Activated CD8-positive, alpha-beta memory T cell treated with anti-CD3 and anti-CD28 coated beads, Interleukin-2, amount 50 U/mL, for 24 hours (primary cell): ENCODE results near the gene CDC45.

Experiments
- DNase-seq: peaks from one replicate; pipeline ENCODE4 v3.0.0-alpha.2; 2020; ENCODE audit errors: extremely low read depth

The CDC45 gene

DNA sequence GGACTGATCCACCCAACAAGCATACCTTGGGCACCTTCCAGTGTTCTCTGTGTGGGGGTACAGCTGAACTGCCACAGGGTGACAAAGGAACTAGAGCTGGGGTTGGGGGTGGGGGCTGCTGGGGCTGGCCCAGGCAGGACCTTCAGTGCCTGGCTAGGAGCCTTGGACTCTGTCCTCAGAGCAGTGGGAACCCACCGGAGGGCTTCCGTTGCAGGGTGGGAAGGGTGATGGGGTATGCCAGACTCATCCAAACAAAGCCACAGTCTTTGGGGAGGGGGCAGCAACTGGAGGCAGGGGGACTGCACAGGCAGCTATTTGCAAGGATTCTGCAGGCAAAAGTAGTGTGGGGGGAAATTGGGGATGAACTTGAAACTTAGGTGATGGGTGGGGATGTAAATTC, 80.2 kb downstream of the CDC45 start:
- no peak for DNase-seq

- DNase-seq: no peak
Measured at GRCh38 chr22:19565382-19566278, 85.9 kb downstream of the CDC45 start.

DNA sequence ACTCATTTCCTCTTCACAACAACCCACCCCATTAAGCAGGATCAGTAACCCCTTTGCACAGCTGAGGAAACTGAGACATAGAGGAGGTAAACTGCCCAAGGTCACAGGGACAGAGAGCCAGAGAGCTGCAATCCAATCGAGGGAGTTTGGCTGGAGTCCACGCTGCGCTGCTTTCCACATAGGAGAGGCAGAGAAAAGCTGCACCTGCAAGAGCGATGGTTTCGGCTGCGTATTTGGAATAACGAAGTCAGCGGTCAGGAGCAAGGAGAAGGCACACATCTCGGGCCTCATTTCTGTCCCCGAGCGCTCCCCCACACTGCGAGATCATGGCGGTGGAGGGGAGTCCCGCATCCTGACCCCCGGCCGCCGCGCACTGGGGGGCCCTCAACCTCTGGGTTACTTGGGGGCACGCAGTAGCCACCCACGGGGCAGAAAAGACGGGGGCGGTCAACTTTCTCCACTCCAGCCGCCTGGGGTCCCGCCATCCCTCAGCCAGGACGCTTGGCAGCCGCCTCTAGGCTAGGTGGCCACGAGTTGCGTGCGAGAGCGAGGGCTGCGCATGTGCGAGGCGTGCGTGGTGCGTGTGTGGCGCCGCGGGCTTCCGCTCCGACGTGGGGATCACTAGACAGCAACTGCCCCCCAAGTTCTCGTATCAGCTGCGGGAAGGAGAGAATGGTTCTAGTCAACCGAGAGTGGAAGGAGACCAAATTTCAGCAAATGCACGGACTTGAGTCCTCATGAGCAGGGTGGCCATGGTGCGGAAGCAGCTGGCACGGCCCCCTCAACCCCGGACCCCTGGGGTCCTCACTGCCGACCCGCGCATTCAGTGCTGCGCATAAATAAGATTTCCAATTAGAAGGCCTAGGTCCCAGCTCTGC, 86.8 kb downstream of the CDC45 start:
- DNase-seq: no peak

- DNase-seq: no peak
Measured at GRCh38 chr22:19567157-19568009, 87.7 kb downstream of the CDC45 start.

DNA sequence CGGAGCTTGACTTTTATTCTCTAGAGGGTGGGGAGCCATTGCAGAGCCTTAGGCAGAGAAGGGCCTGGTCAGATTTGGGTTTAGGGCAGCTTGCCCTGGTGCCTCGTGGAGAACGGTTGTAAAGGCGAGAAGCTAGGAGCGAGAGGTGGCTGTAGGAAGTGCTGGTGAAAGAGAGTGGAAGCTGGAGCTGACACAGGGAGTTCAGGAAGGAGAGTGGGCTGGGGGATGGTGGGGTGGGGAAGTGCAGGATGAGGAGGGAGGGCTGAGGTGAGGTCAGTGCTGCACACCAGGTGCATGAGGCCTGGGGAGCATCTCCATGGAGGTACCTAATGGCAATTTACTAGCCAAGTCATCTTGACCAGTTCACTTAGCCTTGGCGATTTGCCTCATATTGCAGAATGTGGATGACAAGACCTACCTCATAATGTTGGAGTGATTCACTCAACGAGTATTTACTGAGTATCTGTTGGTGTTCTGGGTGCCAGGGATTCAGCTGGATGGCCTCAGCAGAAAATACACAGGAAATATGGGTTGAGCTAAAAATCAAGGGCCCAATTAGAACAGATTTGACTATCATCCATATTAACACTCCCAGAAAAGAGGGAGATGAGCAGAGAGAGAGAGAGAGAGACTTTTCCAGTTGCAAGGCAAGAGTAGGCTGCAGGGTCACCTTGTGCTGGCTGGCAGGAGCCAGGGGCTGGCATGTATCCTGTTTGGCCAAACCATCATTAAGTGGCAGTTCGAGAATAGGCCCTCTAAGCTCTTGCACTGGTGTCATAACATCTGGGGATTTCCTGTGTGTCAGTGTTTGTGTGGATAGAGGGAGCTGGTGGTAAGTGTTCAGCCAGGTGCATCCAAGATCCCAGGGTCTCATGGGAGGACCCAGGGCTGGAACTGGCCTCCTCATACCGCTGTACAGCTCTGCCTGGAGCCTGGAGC, 88.9 kb downstream of the CDC45 start:
- no peak for DNase-seq

DNA sequence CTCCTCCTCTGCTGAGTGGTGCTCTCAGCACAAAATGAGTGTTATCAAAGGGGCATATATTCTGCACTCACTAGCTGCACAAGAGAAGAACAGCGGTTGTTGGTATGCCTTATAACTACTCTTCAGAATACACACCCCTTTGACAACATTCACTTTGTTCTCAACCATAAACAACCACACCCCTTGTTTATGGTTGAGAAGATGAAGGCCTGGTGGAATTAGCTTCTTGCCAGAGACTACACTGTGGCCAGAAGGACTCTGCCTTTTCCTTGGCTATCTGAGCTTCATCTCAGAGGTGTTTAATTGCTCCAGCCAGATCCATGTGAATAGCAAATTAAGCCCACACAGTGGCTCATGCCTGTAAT, 89.5 kb downstream of the CDC45 start:
- DNase-seq: no peak

GRCh38 chr22:19569976-19570375, 90.3 kb downstream of the CDC45 start:
- no peak for DNase-seq
